GM21423 (cell line): ENCODE results near the gene TMEM151B.
"Not testable (repeated sequence)": the region's sequence is repeated elsewhere in the genome, so short reads cannot be mapped to it uniquely, and the experiment has no call there.

Source experiments
- ATAC-seq: cut with Tn5 transposase; IDR thresholded peaks from one replicate; pipeline ENCODE4 v1.9.1; 2021; ENCODE audit warnings: mild to moderate bottlenecking, moderate library complexity; ENCODE audit not compliant: unreplicated experiment

TMEM151B gene

GRCh38 chr6:44301106-44301505 lies 30.9 kb downstream of the TMEM151B start:
- ATAC-seq, result no peak

GRCh38 chr6:44301782-44302564 lies 31.7 kb downstream of the TMEM151B start:
- ATAC-seq, result no peak

DNA sequence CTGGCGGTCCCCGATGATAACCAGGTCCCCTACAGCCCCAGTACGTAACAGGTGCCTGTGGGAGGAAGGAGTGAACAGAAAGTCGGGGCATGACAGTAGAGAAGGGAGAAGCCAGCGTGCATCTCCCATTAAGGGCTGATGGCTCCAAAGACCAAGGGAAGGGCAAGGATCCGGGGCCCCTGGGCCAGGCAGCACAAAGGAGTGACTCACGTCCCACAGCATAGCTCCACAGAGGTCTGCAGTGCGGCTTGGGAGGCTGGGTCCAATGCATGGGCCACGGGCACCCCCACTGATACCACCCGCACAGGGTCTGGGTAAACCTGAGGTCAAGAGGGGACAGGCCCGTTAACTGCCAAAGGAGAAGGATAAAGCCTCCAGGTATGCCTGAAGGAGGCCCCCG lies 32.6 kb downstream of the TMEM151B start:
- ATAC-seq, result no peak

DNA sequence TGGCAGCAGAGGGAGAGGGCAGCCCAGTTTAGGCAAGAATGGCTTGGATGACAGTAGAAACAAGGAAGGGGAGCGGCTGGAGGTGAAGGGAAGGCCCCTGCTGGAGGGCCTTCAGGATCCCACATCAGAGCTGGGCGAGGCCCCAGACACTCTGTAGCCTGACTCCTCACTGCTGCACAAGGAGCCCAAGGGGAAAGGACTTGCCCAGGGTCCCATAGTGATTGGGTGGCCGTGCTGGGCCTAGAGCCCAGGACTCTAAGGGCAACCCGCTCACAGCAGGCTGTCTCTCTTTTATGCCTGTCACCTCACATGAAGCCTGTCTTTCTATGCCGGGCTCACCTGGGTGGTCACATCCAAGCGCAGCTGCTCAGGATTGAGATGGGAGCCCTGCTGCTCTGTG lies 33.6 kb downstream of the TMEM151B start:
- ATAC-seq, result no peak

GRCh38 chr6:44304282-44305199 lies 34.3 kb downstream of the TMEM151B start:
- ATAC-seq, result no peak

DNA sequence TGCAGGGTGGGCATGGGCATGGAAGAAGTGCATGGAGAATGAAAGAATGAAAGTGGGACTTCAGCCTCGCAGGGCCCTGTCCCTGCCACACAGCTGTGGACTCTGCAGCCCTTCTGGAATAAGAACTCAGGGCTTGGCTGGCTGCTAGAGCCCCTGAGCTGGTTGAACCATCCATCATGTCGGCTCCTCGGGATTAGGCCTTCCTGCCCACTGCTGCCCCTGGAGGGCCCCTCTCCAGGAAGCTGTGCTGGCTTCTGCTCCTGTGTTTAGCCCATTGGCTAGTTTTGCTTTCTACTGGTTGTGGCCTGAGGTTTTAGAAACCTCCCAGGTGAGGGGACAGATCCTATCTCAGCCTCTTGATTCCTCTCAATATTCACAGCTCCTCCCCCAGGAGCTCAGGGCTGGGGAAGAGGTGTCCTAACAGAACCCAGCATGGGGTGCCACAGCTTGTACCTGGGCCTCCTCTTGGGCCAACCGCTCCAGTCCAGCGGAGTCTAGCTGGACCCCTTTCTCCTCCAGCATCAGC lies 35.0 kb downstream of the TMEM151B start:
- ATAC-seq, result no peak

- no peak for ATAC-seq
Observed at GRCh38 chr6:44306710-44307109, 36.5 kb downstream of the TMEM151B start.

DNA sequence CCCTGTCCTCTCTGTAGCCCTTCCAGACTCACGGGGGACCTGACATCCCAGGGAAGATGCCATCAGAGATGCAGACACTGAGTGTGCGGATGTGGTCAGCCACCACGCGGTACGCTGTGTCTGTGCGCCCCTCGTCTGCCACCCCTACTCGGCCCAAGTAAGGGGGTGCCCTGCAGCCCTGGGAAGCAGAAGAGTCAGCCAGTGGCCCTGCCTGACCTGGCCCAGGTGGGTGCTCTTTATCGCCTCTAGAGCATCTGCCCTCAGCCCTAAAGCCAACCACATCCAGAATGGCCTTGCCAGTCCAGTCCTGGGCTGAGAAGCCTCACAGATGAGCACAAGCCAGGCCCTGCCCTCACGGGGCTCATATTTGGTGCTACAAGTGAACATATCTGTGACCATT lies 37.0 kb downstream of the TMEM151B start:
- ATAC-seq, result no peak

DNA sequence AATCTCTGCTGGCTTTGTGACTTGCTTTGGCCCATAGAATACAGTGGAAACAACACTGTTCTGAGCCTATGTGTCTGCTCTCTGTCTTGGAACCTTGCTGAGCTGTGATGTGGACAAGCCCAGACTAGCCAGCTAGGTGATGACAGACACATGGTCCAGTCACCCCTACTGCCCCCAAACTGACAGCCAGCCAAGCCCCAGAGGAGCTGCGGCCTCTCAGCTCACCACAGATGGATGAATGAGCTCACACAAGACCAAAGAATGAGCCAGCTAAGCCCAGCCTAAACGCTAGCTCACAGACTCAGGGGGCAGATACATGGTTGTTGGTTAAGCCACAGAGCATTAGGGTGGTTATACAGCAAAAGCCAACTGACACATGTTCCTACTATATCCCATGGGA lies 38.8 kb downstream of the TMEM151B start:
- no peak for ATAC-seq

DNA sequence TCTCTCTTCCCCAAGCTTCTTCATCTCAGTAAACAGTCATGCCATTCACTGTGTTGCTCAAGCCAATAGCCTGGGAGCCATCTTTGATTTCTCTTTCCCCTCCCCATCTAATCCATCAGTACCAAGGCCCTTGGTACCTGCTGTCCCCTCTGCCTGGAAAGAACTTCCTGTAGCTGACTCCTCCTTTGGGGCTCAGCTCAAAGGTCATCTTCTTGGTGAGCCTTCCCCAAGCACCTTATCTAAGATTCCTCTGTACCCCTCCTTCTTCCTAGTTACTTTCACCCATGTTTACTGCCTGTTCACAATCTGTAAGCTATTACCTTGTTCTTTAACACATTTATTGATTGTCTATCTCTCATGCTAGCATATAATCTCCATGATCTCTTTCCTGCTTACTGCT lies 39.4 kb downstream of the TMEM151B start:
- no peak for ATAC-seq

DNA sequence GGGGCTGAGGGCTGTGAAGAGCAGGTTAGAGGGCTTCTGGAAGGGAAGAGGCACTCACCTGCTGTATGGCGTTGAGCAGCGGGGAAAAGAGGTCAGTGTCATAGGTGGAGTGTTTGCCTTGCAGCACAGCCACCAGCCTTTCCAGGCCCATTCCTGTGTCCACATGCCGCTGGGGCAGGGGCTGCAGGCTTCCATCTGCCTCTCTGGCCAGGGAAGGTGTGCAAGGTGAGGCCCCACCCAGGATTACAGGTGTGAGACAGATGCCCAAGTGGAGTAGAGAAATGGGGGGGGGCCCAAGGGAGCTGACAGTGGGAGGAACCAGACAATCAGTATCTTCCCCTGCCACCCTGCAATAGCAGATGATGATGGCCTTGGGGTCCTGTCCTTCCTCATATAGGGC lies 40.0 kb downstream of the TMEM151B start:
- ATAC-seq, result no peak

DNA sequence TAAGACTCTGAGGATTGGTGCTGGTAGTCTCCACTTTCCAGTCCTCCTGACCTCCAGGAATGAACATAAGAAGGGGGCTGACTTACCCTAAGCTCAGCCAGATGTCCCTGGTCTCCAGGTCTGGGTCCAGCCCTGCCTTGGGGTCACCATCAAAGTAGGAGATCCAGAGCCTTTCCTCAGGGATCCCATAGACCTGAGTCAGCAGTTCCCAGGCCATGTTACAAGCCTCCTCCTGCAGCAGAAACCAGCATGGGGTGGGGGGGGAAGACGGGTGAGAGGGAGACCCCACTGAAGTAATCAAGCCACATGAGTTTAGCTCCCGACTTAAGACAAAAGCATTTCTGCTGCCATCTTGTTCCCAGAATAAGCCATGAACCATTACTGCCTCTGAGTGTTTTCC lies 41.1 kb downstream of the TMEM151B start:
- ATAC-seq, result no peak

- no peak for ATAC-seq
Observed at GRCh38 chr6:44311767-44312166, 41.5 kb downstream of the TMEM151B start.

GRCh38 chr6:44312901-44313788 lies 42.9 kb downstream of the TMEM151B start, which contains the start of gene AARS2:
Gene AARS2 (minus strand): TSS chr6:44313347. CDS start chr6:44313323, 24 bp downstream.
- ATAC-seq, result peak; percentile 86

DNA sequence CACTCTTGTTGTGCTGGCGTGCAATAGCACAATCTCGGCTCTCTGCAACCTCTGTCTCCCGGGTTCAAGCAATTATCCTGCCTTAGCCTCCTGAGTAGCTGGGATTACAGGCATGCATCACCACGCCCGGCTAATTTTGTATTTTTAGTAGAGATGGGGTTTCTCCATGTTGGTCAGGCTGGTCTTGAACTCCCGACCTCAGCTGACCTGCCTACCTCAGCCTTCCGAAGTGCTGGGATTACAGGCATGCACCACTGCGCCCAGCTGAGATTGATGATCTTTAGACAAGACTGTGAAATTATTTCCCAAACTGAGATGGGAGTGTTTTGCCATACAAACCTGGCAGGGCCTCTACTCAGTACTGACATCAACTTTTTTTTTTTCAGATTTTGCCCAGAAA lies 44.4 kb downstream of the TMEM151B start:
- ATAC-seq, result not testable (repeated sequence)

DNA sequence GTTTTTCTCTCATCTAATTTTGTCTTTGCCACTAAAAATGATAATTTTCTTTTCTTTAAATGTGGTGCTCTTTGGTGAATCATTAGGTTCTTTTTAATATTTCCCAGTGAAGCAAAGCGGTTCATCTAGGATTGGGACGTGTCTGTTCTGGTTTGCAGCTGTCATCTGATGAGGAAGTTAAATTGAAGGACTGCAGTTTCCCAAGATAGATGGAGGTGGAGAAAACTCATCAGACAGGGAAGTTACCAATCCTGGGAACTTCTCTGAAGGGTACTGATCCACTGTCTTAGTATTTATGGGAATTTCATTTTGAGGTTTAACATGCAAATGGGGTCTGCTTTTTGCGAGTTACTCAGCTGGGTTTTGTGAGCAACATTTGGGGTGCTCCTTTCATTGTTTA lies 45.3 kb downstream of the TMEM151B start:
- ATAC-seq, result no peak

- ATAC-seq, result no peak
Observed at GRCh38 chr6:44315951-44316350, 45.7 kb downstream of the TMEM151B start.

DNA sequence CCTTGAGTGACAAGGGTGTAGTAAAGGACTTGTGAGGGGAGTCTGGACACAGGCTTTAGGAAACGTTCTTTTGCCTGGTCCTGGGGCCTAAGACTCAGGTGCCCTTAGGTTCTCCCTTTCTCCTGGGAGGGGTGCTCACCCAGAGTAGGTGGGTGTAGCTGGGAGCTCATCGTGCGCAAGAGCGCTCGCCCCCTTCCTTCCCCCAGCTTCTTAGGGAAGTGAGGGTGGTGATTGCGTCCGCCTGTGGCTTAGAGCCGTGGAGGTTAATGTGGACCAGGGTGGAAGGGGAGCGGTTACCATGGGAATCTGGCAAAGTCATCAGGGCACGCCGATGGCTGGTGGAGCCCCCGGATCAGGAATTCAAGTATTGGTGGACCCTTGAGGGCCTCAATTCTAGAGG lies 46.2 kb downstream of the TMEM151B start:
- ATAC-seq, result no peak

DNA sequence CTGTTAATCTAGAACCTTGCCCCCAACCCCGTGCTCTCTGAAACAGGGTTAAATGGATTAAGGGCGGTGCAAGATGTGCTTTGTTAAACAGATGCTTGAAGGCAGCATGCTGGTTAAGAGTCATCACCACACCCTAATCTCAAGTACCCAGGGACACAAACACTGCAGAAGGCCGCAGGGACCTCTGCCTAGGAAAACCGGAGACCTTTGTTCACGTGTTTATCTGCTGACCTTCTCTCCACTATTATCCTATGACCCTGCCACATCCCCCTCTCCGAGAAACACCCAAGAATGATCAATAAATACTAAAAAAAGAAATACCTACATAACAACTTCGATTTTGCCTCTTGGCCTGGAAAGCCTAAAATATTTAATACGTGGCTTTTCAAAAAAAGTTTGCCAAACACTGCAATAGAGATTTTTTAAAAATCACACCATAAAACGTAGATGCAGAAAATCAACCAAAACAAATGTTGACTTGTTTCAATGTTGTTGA lies 46.9 kb downstream of the TMEM151B start:
- ATAC-seq, result not testable (repeated sequence)

GRCh38 chr6:44321210-44321609 lies 51.0 kb downstream of the TMEM151B start:
- ATAC-seq, result no peak
